ENCODE data around the gene CHMP2A. TPM values are rescaled to one million over a fixed set of nuclear protein-coding genes. Genes with fewer than 3 reads are reported as not detected.

CHMP2A gene
- total and polyA plus RNA-seq, 2 of the 13 experiments (the other 11 are each of a cell fraction or from before 2014, with no cell fraction given), result 49.7 to 55.0 TPM

- Histone ChIP-seq H3K4me3 (replicated peaks in 1 of 3; ENCODE audit: insufficient read depth in 1 of 3, low read depth in 2 of 3, low read length in 3 of 3) (no peak overlapping the region), H2AFZ (ENCODE audit: low read length) (no peak overlapping the region), H3K27ac (ENCODE audit: extremely low read length, insufficient read depth, low read length) (no peak overlapping the region), H3K9ac (ENCODE audit: insufficient read depth, low read depth, low read length) (no peak overlapping the region), H3K27me3 (ENCODE audit: control insufficient read depth in 1 of 2, insufficient read depth in 2 of 2, low read length in 2 of 2) (no peaks in the 10 kb centered on the region), H3K36me3 (replicated peaks in 1 of 2; ENCODE audit: control insufficient read depth in 1 of 2, insufficient read depth in 2 of 2, low read length in 2 of 2) (peaks cover 7 to 8% of the 10 kb centered on the region in 2 experiments; a peak in 4 of 5 replicates), H3K9me3 (ENCODE audit: low read length) (no peaks in the 10 kb centered on the region), H3K4me2 (ENCODE audit: low read depth, low read length) (no peak overlapping the region), H3K79me2 (ENCODE audit: insufficient read depth, low read length) (peaks cover 32% of the 10 kb centered on the region), H4K20me1 (ENCODE audit: insufficient read depth, low read length) (no peaks in the 10 kb centered on the region), H3K4me1 (ENCODE audit: insufficient read depth, low read length) (peaks cover 27% of the 10 kb centered on the region)
- TF ChIP-seq TFAP4 (IDR thresholded peaks at IDR 0.05; ENCODE audit: borderline replicate concordance, low read depth), result no peak
- no peak for TF ChIP-seq ARID4A (CRISPR knock-in tag; IDR thresholded peaks at IDR 0.05; ENCODE audit: borderline replicate concordance)
- no peak for TF ChIP-seq NFE2L1 (CRISPR knock-in tag; IDR thresholded peaks at IDR 0.05; ENCODE audit: borderline replicate concordance)
- no peak for TF ChIP-seq ZBTB42 (CRISPR knock-in tag; IDR thresholded peaks at IDR 0.05)
- no peak for TF ChIP-seq RBM22 (optimal IDR thresholded peaks at IDR 0.05; ENCODE audit: low read length)
- TF ChIP-seq ZNF567 (CRISPR knock-in tag; IDR thresholded peaks at IDR 0.05; ENCODE audit: borderline replicate concordance), result no peak
- TF ChIP-seq MYNN (CRISPR knock-in tag; IDR thresholded peaks at IDR 0.05; ENCODE audit: low read depth), result no peak
- no peak for TF ChIP-seq ZNF543 (CRISPR knock-in tag; IDR thresholded peaks at IDR 0.05)
- ATAC-seq (no peak), FAIRE-seq (no peak), DNase-seq (ENCODE audit: low spot score) (no peak)
- intact Hi-C loops (cut with micrococcal nuclease; ENCODE audit: unreplicated experiment), result no loop called here
- CTCF ChIA-PET (ENCODE audit: low intra/inter-chr PET ratio, low total read pairs), result no interaction called here
- POLR2A ChIA-PET, result interaction anchor here (0.9 to 3.9 kb wide), 4 partner anchors 14 to 47 kb away, joined by 3 to 42 read pairs (median 10); partner anchors contain the start of gene TRIM28
- in situ Hi-C loops (cut with HindIII; ENCODE audit: extremely low pct_ligation_motif_present, low pct_unique_long_range_greater_than_20kb), result no loop called here
- no TSS peak for BruUV-seq (replicated peaks)
These were observed 6.0 kb upstream of the CHMP2A start for GRCh38 chr19:58560921-58561320.
